Endothelial cell (in vitro differentiated cells): ENCODE data around the gene VPS39. TPM values are rescaled to one million over a fixed set of nuclear protein-coding genes. Genes with fewer than 3 reads are reported as not detected.
A peak's percentile ranks its signal among the peaks of the same experiment; 100 is the strongest.

Source experiments
- DNase-seq: peaks from one replicate; pipeline ENCODE4 v3.0.0; 2021; ENCODE audit warnings: low spot score
- H3K27ac Mint-ChIP-seq: one replicate; pipeline ENCODE4 v1.8.0; 2021; ENCODE audit warnings: mixed read lengths, inconsistent platforms; ENCODE audit not compliant: unreplicated experiment
- H3K27me3 Mint-ChIP-seq: one replicate; pipeline ENCODE4 v1.8.0; 2021; ENCODE audit warnings: mild to moderate bottlenecking, moderate library complexity, mixed read lengths, inconsistent platforms; ENCODE audit not compliant: unreplicated experiment
- H3K36me3 Mint-ChIP-seq: one replicate; pipeline ENCODE4 v1.8.0; 2021; ENCODE audit warnings: mild to moderate bottlenecking, low read depth, mixed read lengths, inconsistent platforms; ENCODE audit not compliant: unreplicated experiment
- H3K4me1 Mint-ChIP-seq: one replicate; pipeline ENCODE4 v1.8.0; 2021; ENCODE audit warnings: mild to moderate bottlenecking, mixed read lengths, inconsistent platforms; ENCODE audit not compliant: unreplicated experiment
- H3K4me3 Mint-ChIP-seq: one replicate; pipeline ENCODE4 v1.8.0; 2021; ENCODE audit warnings: mild to moderate bottlenecking, mixed read lengths, inconsistent platforms; ENCODE audit not compliant: unreplicated experiment
- H3K9me3 Mint-ChIP-seq: one replicate; pipeline ENCODE4 v1.8.0; 2021; ENCODE audit warnings: mixed read lengths, inconsistent platforms; ENCODE audit not compliant: unreplicated experiment
- CTCF ChIP-seq: fragments of 200-600 bp; sonication (generic); IDR thresholded peaks from one replicate; pipeline ENCODE4 v1.5.0; 2021; ENCODE audit warnings: antibody characterized with exemption; ENCODE audit not compliant: unreplicated experiment
- total RNA-seq: library from RNA; stranded (reverse); fragmentation: NEBNext Ultra II Directional; extraction: Animal tissue kit (Norgen Biotek cat#: 25700); gene quantifications from one replicate; pipeline ENCODE4 v1.2.1, GENCODE V29; 2021; ENCODE audit not compliant: unreplicated experiment

VPS39 gene
- total RNA-seq, 1 donor from 2014 or later: 66.2 TPM

- no peak for TF ChIP-seq CTCF
- no peak for DNase-seq
- Mint-ChIP-seq H3K27ac (no peak overlapping the region), H3K4me3 (no peak overlapping the region), H3K36me3 (peaks cover 10% of the 10 kb centered on the region), H3K4me1 (peaks cover 9% of the 10 kb centered on the region), H3K27me3 (peaks cover 5% of the 10 kb centered on the region), H3K9me3 (no peaks in the 10 kb centered on the region)
Observed at GRCh38 chr15:42141246-42141645, 66.9 kb downstream of the VPS39 start.

- H3K27ac Mint-ChIP-seq: peak overlapping the region; percentile 30
- H3K36me3 Mint-ChIP-seq: peaks cover 10% of the 10 kb centered on the region
- H3K4me1 Mint-ChIP-seq: peaks cover 13% of the 10 kb centered on the region
- TF ChIP-seq CTCF: no peak
- H3K9me3 Mint-ChIP-seq: no peaks in the 10 kb centered on the region
- H3K27me3 Mint-ChIP-seq: peaks cover 5% of the 10 kb centered on the region
- no peak for DNase-seq
- no peak overlapping the region for H3K4me3 Mint-ChIP-seq
Observed at GRCh38 chr15:42140383-42141070, 67.6 kb downstream of the VPS39 start.

GRCh38 chr15:42139596-42139995 is 68.5 kb downstream of the VPS39 start:
- no peak for DNase-seq
- Mint-ChIP-seq H3K9me3 (no peaks in the 10 kb centered on the region), H3K4me3 (no peak overlapping the region), H3K4me1 (peaks cover 16% of the 10 kb centered on the region), H3K36me3 (peaks cover 10% of the 10 kb centered on the region), H3K27me3 (peaks cover 5% of the 10 kb centered on the region), H3K27ac (no peak overlapping the region)
- TF ChIP-seq CTCF: no peak

- no peaks in the 10 kb centered on the region for H3K9me3 Mint-ChIP-seq
- peaks cover 10% of the 10 kb centered on the region for H3K36me3 Mint-ChIP-seq
- H3K27me3 Mint-ChIP-seq: peaks cover 5% of the 10 kb centered on the region
- TF ChIP-seq CTCF: no peak
- DNase-seq: no peak
- peaks cover 16% of the 10 kb centered on the region for H3K4me1 Mint-ChIP-seq
- H3K4me3 Mint-ChIP-seq: no peak overlapping the region
- H3K27ac Mint-ChIP-seq: no peak overlapping the region
Observed at GRCh38 chr15:42138968-42139386, 69.1 kb downstream of the VPS39 start.

GRCh38 chr15:42138411-42138810 is 69.7 kb downstream of the VPS39 start:
- H3K4me3 Mint-ChIP-seq: no peak overlapping the region
- DNase-seq: no peak
- H3K36me3 Mint-ChIP-seq: peaks cover 10% of the 10 kb centered on the region
- no peak overlapping the region for H3K27ac Mint-ChIP-seq
- H3K9me3 Mint-ChIP-seq: no peaks in the 10 kb centered on the region
- no peak for TF ChIP-seq CTCF
- peaks cover 5% of the 10 kb centered on the region for H3K27me3 Mint-ChIP-seq
- H3K4me1 Mint-ChIP-seq: peaks cover 16% of the 10 kb centered on the region
